ENCODE data around the gene ADD1. TPM values are rescaled to one million over a fixed set of nuclear protein-coding genes. Genes with fewer than 3 reads are reported as not detected.
"Not testable (repeated sequence)": the region's sequence is repeated elsewhere in the genome, so short reads cannot be mapped to it uniquely, and the experiment has no call there.

ADD1 gene
- total RNA-seq, 2 donors from 2014 or later, result 220 to 254 TPM

GRCh38 chr4:2910409-2910808 lies 66.8 kb downstream of the ADD1 start:
- H3K27me3 Mint-ChIP-seq, result no peaks in the 10 kb centered on the region
- H3K4me1 Mint-ChIP-seq, result peaks cover 6% of the 10 kb centered on the region
- H3K9me3 Mint-ChIP-seq, result no peaks in the 10 kb centered on the region
- no peak for ATAC-seq (replicated peaks)
- H3K36me3 Mint-ChIP-seq (ENCODE audit: low read depth), result peaks cover 95% of the 10 kb centered on the region
- H3K4me3 Mint-ChIP-seq, result no peak overlapping the region
- peak overlapping the region; percentile 72 for H3K27ac Mint-ChIP-seq

GRCh38 chr4:2911868-2912267 lies 68.2 kb downstream of the ADD1 start:
- no peaks in the 10 kb centered on the region for H3K27me3 Mint-ChIP-seq
- no peak overlapping the region for H3K4me3 Mint-ChIP-seq
- no peaks in the 10 kb centered on the region for H3K4me1 Mint-ChIP-seq
- ATAC-seq (replicated peaks), result no peak
- H3K27ac Mint-ChIP-seq, result no peak overlapping the region
- H3K36me3 Mint-ChIP-seq (ENCODE audit: low read depth), result peaks cover 93% of the 10 kb centered on the region
- H3K9me3 Mint-ChIP-seq, result no peaks in the 10 kb centered on the region

GRCh38 chr4:2913168-2913567 lies 69.5 kb downstream of the ADD1 start:
- no peak for ATAC-seq (replicated peaks)
- peaks cover 4% of the 10 kb centered on the region for H3K4me1 Mint-ChIP-seq
- peaks cover 93% of the 10 kb centered on the region for H3K36me3 Mint-ChIP-seq (ENCODE audit: low read depth)
- no peaks in the 10 kb centered on the region for H3K27me3 Mint-ChIP-seq
- no peaks in the 10 kb centered on the region for H3K9me3 Mint-ChIP-seq
- H3K4me3 Mint-ChIP-seq, result no peak overlapping the region
- H3K27ac Mint-ChIP-seq, result no peak overlapping the region

GRCh38 chr4:2914256-2915126 lies 70.8 kb downstream of the ADD1 start:
- no peaks in the 10 kb centered on the region for H3K27me3 Mint-ChIP-seq
- H3K36me3 Mint-ChIP-seq (ENCODE audit: low read depth), result peaks cover 93% of the 10 kb centered on the region

GRCh38 chr4:2915789-2916188 lies 72.1 kb downstream of the ADD1 start:
- no peaks in the 10 kb centered on the region for H3K27me3 Mint-ChIP-seq
- no peak overlapping the region for H3K27ac Mint-ChIP-seq
- peaks cover 22% of the 10 kb centered on the region for H3K4me1 Mint-ChIP-seq
- H3K4me3 Mint-ChIP-seq, result no peak overlapping the region
- no peak for ATAC-seq (replicated peaks)
- peaks cover 4% of the 10 kb centered on the region for H3K9me3 Mint-ChIP-seq
- peaks cover 93% of the 10 kb centered on the region for H3K36me3 Mint-ChIP-seq (ENCODE audit: low read depth)

More at GRCh38 chr4:2914256-2915126, 70.8 kb downstream of the ADD1 start:
- Mint-ChIP-seq H3K4me3 (no peak overlapping the region), H3K27ac (no peak overlapping the region), H3K4me1 (peaks cover 9% of the 10 kb centered on the region), H3K9me3 (peaks cover under 1% of the 10 kb centered on the region)
- ATAC-seq (replicated peaks), result peak; percentile 57

- H3K4me3 Mint-ChIP-seq; H3K27ac Mint-ChIP-seq; ATAC-seq (replicated peaks); H3K27me3 Mint-ChIP-seq; H3K9me3 Mint-ChIP-seq: not testable (repeated sequence)
- H3K36me3 Mint-ChIP-seq (ENCODE audit: low read depth), result peaks cover 93% of the 10 kb centered on the region
- H3K4me1 Mint-ChIP-seq, result peaks cover 27% of the 10 kb centered on the region
Measured at GRCh38 chr4:2916696-2917095, 73.1 kb downstream of the ADD1 start.

GRCh38 chr4:2918300-2918699 lies 74.7 kb downstream of the ADD1 start:
- not testable (repeated sequence) for H3K27ac Mint-ChIP-seq; H3K27me3 Mint-ChIP-seq; H3K9me3 Mint-ChIP-seq; ATAC-seq (replicated peaks); H3K4me3 Mint-ChIP-seq
- H3K4me1 Mint-ChIP-seq, result peaks cover 35% of the 10 kb centered on the region
- peaks cover 94% of the 10 kb centered on the region for H3K36me3 Mint-ChIP-seq (ENCODE audit: low read depth)

GRCh38 chr4:2918714-2919113 lies 75.1 kb downstream of the ADD1 start:
- H3K27me3 Mint-ChIP-seq; H3K9me3 Mint-ChIP-seq; ATAC-seq (replicated peaks); H3K4me3 Mint-ChIP-seq; H3K27ac Mint-ChIP-seq: not testable (repeated sequence)
- H3K4me1 Mint-ChIP-seq, result peaks cover 39% of the 10 kb centered on the region
- H3K36me3 Mint-ChIP-seq (ENCODE audit: low read depth), result peaks cover 94% of the 10 kb centered on the region

GRCh38 chr4:2922453-2923101 lies 78.9 kb downstream of the ADD1 start:
- Mint-ChIP-seq H3K27ac (peak overlapping the region; percentile 83), H3K4me1 (peaks cover 39% of the 10 kb centered on the region), H3K36me3 (ENCODE audit: low read depth) (peaks cover 80% of the 10 kb centered on the region), H3K4me3 (peak overlapping the region; percentile 48)
- not testable (repeated sequence) for H3K27me3 Mint-ChIP-seq; ATAC-seq (replicated peaks); H3K9me3 Mint-ChIP-seq

- Mint-ChIP-seq H3K9me3 (peaks cover 4% of the 10 kb centered on the region), H3K27me3 (no peaks in the 10 kb centered on the region), H3K4me3 (peak overlapping the region; percentile 25), H3K36me3 (ENCODE audit: low read depth) (peaks cover 80% of the 10 kb centered on the region), H3K4me1 (peaks cover 36% of the 10 kb centered on the region), H3K27ac (peak overlapping the region; percentile 83)
- ATAC-seq (replicated peaks), result no peak
Measured at GRCh38 chr4:2923141-2923551, 79.5 kb downstream of the ADD1 start.

GRCh38 chr4:2923668-2924173 lies 80.1 kb downstream of the ADD1 start:
- peak overlapping the region; percentile 25 for H3K4me3 Mint-ChIP-seq
- H3K9me3 Mint-ChIP-seq, result peaks cover 4% of the 10 kb centered on the region
- ATAC-seq (replicated peaks), result no peak
- peaks cover 80% of the 10 kb centered on the region for H3K36me3 Mint-ChIP-seq (ENCODE audit: low read depth)
- no peaks in the 10 kb centered on the region for H3K27me3 Mint-ChIP-seq
- peak overlapping the region; percentile 83 for H3K27ac Mint-ChIP-seq
- peaks cover 33% of the 10 kb centered on the region for H3K4me1 Mint-ChIP-seq

GRCh38 chr4:2924286-2924685 lies 80.6 kb downstream of the ADD1 start:
- peaks cover 4% of the 10 kb centered on the region for H3K9me3 Mint-ChIP-seq

GRCh38 chr4:2924765-2925301 lies 81.2 kb downstream of the ADD1 start:
- no peak overlapping the region for H3K4me3 Mint-ChIP-seq
- no peaks in the 10 kb centered on the region for H3K9me3 Mint-ChIP-seq
- peaks cover 27% of the 10 kb centered on the region for H3K4me1 Mint-ChIP-seq
- H3K36me3 Mint-ChIP-seq (ENCODE audit: low read depth), result peaks cover 80% of the 10 kb centered on the region
- ATAC-seq (replicated peaks), result no peak
- H3K27me3 Mint-ChIP-seq, result no peaks in the 10 kb centered on the region
- H3K27ac Mint-ChIP-seq, result peak overlapping the region; percentile 58

More at GRCh38 chr4:2924286-2924685, 80.6 kb downstream of the ADD1 start:
- no peak overlapping the region for H3K4me3 Mint-ChIP-seq
- no peak for ATAC-seq (replicated peaks)
- H3K27me3 Mint-ChIP-seq, result no peaks in the 10 kb centered on the region
- peaks cover 32% of the 10 kb centered on the region for H3K4me1 Mint-ChIP-seq
- peak overlapping the region; percentile 58 for H3K27ac Mint-ChIP-seq
- peaks cover 80% of the 10 kb centered on the region for H3K36me3 Mint-ChIP-seq (ENCODE audit: low read depth)

- Mint-ChIP-seq H3K27ac (peak overlapping the region; percentile 58), H3K4me3 (no peak overlapping the region), H3K9me3 (no peaks in the 10 kb centered on the region), H3K4me1 (peaks cover 20% of the 10 kb centered on the region), H3K36me3 (ENCODE audit: low read depth) (peaks cover 80% of the 10 kb centered on the region), H3K27me3 (no peaks in the 10 kb centered on the region)
- ATAC-seq (replicated peaks), result no peak
Measured at GRCh38 chr4:2925496-2925895, 81.9 kb downstream of the ADD1 start.
